Progenitor cell of endocrine pancreas (in vitro differentiated cells): ENCODE results near the gene PAIP1. TPM values are rescaled to one million over a fixed set of nuclear protein-coding genes. Genes with fewer than 3 reads are reported as not detected.
A peak's percentile ranks its signal among the peaks of the same experiment; 100 is the strongest.
"Not testable (repeated sequence)": the region's sequence is repeated elsewhere in the genome, so short reads cannot be mapped to it uniquely, and the experiment has no call there.

Experiments
- DNase-seq: peaks from one replicate; pipeline ENCODE4 v3.0.0; 2021; ENCODE audit warnings: low spot score; ENCODE audit not compliant: unreplicated experiment
- H3K27ac Mint-ChIP-seq: 2 replicates; pipeline ENCODE4 v1.8.0; 2021; ENCODE audit warnings: mild to moderate bottlenecking, moderate library complexity, mixed read lengths
- H3K27me3 Mint-ChIP-seq: 2 replicates; pipeline ENCODE4 v1.8.0; 2021; ENCODE audit warnings: mixed read lengths
- H3K36me3 Mint-ChIP-seq: 2 replicates; pipeline ENCODE4 v1.8.0; 2022; ENCODE audit warnings: mixed read lengths; ENCODE audit not compliant: insufficient read depth
- H3K4me1 Mint-ChIP-seq: 2 replicates; pipeline ENCODE4 v1.8.0; 2021; ENCODE audit warnings: low read depth, mixed read lengths
- H3K4me3 Mint-ChIP-seq: 2 replicates; pipeline ENCODE4 v1.8.0; 2021; ENCODE audit warnings: low read depth, mild to moderate bottlenecking, moderate library complexity, mixed read lengths
- H3K9me3 Mint-ChIP-seq: 2 replicates; pipeline ENCODE4 v1.8.0; 2021; ENCODE audit warnings: low read depth, mixed read lengths
- CTCF ChIP-seq: fragments of 200-600 bp; sonication (generic); IDR thresholded peaks from one replicate; pipeline ENCODE4 v1.5.0; 2021; ENCODE audit warnings: antibody characterized with exemption, mild to moderate bottlenecking; ENCODE audit not compliant: unreplicated experiment
- total RNA-seq: library from RNA; stranded (reverse); gene quantifications from 2 replicates; pipeline ENCODE4 v1.2.1, GENCODE V29; 2021

PAIP1 gene
- total RNA-seq, 1 donor from 2014 or later: 124 TPM

- Mint-ChIP-seq H3K27me3 (no peaks in the 10 kb centered on the region), H3K4me3 (no peak overlapping the region), H3K36me3 (no peaks in the 10 kb centered on the region), H3K9me3 (no peaks in the 10 kb centered on the region), H3K27ac (no peak overlapping the region), H3K4me1 (peaks cover 2% of the 10 kb centered on the region)
- TF ChIP-seq CTCF: no peak
- no peak for DNase-seq
These were observed 4.5 kb upstream of the PAIP1 start for GRCh38 chr5:43561356-43561755.

- H3K27me3 Mint-ChIP-seq: no peaks in the 10 kb centered on the region
- DNase-seq: no peak
- H3K9me3 Mint-ChIP-seq: no peaks in the 10 kb centered on the region
- H3K27ac Mint-ChIP-seq: no peak overlapping the region
- H3K4me1 Mint-ChIP-seq: peaks cover 5% of the 10 kb centered on the region
- no peak overlapping the region for H3K4me3 Mint-ChIP-seq
- no peak for TF ChIP-seq CTCF
- H3K36me3 Mint-ChIP-seq: no peaks in the 10 kb centered on the region
These were observed 3.3 kb upstream of the PAIP1 start for GRCh38 chr5:43560128-43560527.

GRCh38 chr5:43556607-43556856 lies 345 bp downstream of the PAIP1 start:
- peak overlapping the region; percentile 86 for H3K4me3 Mint-ChIP-seq
- not testable (repeated sequence) for DNase-seq, H3K27me3 Mint-ChIP-seq, H3K9me3 Mint-ChIP-seq, H3K36me3 Mint-ChIP-seq, H3K4me1 Mint-ChIP-seq
- peak overlapping the region; percentile 98 for H3K27ac Mint-ChIP-seq

GRCh38 chr5:43555895-43556606 lies 826 bp downstream of the PAIP1 start:
- H3K4me1 Mint-ChIP-seq: peaks cover 7% of the 10 kb centered on the region
- no peaks in the 10 kb centered on the region for H3K27me3 Mint-ChIP-seq
- H3K9me3 Mint-ChIP-seq: no peaks in the 10 kb centered on the region
- DNase-seq: peak; percentile 53
- no peak for TF ChIP-seq CTCF
- no peak overlapping the region for H3K4me3 Mint-ChIP-seq
- peak overlapping the region; percentile 100 for H3K27ac Mint-ChIP-seq
- peaks cover 4% of the 10 kb centered on the region for H3K36me3 Mint-ChIP-seq

- no peak overlapping the region for H3K27ac Mint-ChIP-seq
- no peak overlapping the region for H3K4me3 Mint-ChIP-seq
- no peak for DNase-seq
- H3K27me3 Mint-ChIP-seq: no peaks in the 10 kb centered on the region
- no peaks in the 10 kb centered on the region for H3K9me3 Mint-ChIP-seq
- no peak for TF ChIP-seq CTCF
- H3K36me3 Mint-ChIP-seq: peaks cover 7% of the 10 kb centered on the region
- peaks cover 10% of the 10 kb centered on the region for H3K4me1 Mint-ChIP-seq
These were observed 2.4 kb downstream of the PAIP1 start for GRCh38 chr5:43554497-43554896.

GRCh38 chr5:43553381-43553780 lies 3.5 kb downstream of the PAIP1 start:
- H3K27ac Mint-ChIP-seq: no peak overlapping the region
- no peak for DNase-seq
- peaks cover 12% of the 10 kb centered on the region for H3K4me1 Mint-ChIP-seq

More at GRCh38 chr5:43553381-43553780, 3.5 kb downstream of the PAIP1 start:
- Mint-ChIP-seq H3K27me3 (no peaks in the 10 kb centered on the region), H3K9me3 (no peaks in the 10 kb centered on the region), H3K36me3 (peaks cover 12% of the 10 kb centered on the region), H3K4me3 (no peak overlapping the region)
- TF ChIP-seq CTCF: no peak
